NCI-H1694 (cell line): Measurements from ENCODE around the gene DNAJC1.

Experiments
- DNase-seq: peaks from one replicate; lab custom pipeline; 2025; lab: John Stamatoyannopoulos, UW

The DNAJC1 gene

GRCh38 chr10:22006379-22006884 is 2.9 kb upstream of the DNAJC1 start:
- DNase-seq, result no peak

GRCh38 chr10:22005763-22006162 is 2.2 kb upstream of the DNAJC1 start:
- no peak for DNase-seq

GRCh38 chr10:22003964-22004281 is 393 bp upstream of the DNAJC1 start:
- no peak for DNase-seq

GRCh38 chr10:22002591-22003176 is 846 bp downstream of the DNAJC1 start:
- no peak for DNase-seq

- no peak for DNase-seq
Measured at GRCh38 chr10:21995557-21995956, 8.0 kb downstream of the DNAJC1 start.

GRCh38 chr10:21993360-21994001 is 10.0 kb downstream of the DNAJC1 start:
- peak; percentile 52 for DNase-seq

- no peak for DNase-seq
Measured at GRCh38 chr10:21991785-21992184, 11.7 kb downstream of the DNAJC1 start.

- no peak for DNase-seq
Measured at GRCh38 chr10:21990449-21990848, 13.1 kb downstream of the DNAJC1 start.

- DNase-seq, result no peak
Measured at GRCh38 chr10:21989453-21990154, 13.9 kb downstream of the DNAJC1 start.

GRCh38 chr10:21985541-21985940 is 18.0 kb downstream of the DNAJC1 start:
- no peak for DNase-seq

- no peak for DNase-seq
Measured at GRCh38 chr10:21981118-21981517, 22.4 kb downstream of the DNAJC1 start.

GRCh38 chr10:21980691-21981090 is 22.8 kb downstream of the DNAJC1 start:
- no peak for DNase-seq

- no peak for DNase-seq
Measured at GRCh38 chr10:21978191-21978862, 25.2 kb downstream of the DNAJC1 start.

GRCh38 chr10:21976739-21977138 is 26.8 kb downstream of the DNAJC1 start:
- DNase-seq, result no peak

- DNase-seq, result no peak
Measured at GRCh38 chr10:21976280-21976679, 27.2 kb downstream of the DNAJC1 start.

- no peak for DNase-seq
Measured at GRCh38 chr10:21975378-21975990, 28.0 kb downstream of the DNAJC1 start.

GRCh38 chr10:21972584-21972983 is 30.9 kb downstream of the DNAJC1 start:
- no peak for DNase-seq

- no peak for DNase-seq
Measured at GRCh38 chr10:21969326-21970287, 33.9 kb downstream of the DNAJC1 start.

- DNase-seq, result no peak
Measured at GRCh38 chr10:21964983-21965665, 38.4 kb downstream of the DNAJC1 start.

GRCh38 chr10:21962358-21962757 is 41.2 kb downstream of the DNAJC1 start:
- DNase-seq, result no peak

GRCh38 chr10:21961847-21962246 is 41.7 kb downstream of the DNAJC1 start:
- DNase-seq, result no peak
